ENCODE data around the gene EMC1.
"Not testable (repeated sequence)": the region's sequence is repeated elsewhere in the genome, so short reads cannot be mapped to it uniquely, and the experiment has no call there.

Gene EMC1

GRCh38 chr1:19186001-19186400, 65.3 kb downstream of the EMC1 start:
- DNase-seq = no peak

DNA sequence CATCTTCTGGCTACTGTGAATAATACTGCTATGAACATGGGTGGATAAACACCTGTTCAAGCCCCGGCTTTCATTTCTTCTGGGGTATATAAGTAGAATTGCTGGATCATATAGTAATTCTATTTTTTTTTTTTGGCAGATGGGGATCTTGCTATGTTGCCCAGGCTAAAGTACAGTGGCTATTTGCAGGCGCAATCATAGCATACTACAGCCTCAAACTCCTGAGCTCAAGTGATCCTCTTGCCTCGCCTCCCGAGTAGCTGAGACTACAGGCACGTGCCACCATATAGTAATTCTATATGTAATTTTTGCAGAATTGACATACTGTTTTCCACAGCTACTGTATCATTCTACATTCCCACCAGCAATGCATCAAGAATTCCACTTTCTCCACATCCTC, 69.1 kb downstream of the EMC1 start:
- no peak for DNase-seq

DNA sequence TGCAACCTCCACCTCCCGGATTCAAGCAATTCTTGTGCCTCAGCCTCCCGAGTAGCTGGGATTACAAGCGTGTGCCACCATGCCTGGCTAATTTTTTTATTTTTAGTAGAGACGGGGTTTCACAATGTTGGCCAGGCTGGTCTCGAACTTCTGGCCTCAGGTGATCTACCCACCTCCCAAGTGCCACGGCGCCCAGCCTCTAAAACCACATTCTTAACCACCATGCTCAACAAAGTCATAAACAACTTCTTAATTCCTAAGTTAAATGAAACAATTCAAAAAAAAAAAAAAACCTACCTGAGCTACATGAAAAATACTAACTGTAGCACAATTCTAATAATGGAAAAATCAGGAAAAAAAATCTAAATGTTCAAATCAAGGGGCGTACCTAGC, 71.1 kb downstream of the EMC1 start:
- DNase-seq = not testable (repeated sequence)

DNA sequence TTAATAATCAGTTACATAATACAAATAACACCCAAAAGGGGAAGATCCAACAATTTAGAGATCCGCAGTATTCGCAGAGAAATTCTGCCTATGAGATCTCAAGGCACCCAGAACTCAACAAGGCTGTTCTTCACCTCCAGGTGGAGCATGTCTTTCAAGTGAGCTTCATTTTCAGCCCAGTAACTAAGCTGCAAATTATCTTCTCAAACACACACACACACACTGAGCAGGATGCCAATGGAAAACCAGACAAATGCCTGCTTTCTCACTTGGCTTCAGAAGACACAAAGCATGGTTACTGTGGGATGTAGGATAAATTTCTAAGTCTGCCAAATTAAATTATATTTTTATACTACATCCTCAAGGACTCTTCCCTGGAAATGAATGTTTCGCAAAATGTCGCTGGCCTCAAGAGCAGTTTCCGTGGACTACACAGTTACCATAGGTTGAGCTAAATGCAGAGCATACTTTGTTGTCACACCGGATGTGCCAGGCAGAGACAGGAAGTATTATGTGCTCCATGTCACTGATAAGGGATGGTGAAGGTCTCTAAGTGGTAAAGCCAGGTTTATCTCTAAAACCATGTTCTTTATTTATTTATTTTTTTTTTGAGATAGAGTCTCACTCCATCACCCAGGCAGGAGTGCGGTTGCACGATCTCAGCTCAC, 71.6 kb downstream of the EMC1 start:
- no peak for DNase-seq

DNA sequence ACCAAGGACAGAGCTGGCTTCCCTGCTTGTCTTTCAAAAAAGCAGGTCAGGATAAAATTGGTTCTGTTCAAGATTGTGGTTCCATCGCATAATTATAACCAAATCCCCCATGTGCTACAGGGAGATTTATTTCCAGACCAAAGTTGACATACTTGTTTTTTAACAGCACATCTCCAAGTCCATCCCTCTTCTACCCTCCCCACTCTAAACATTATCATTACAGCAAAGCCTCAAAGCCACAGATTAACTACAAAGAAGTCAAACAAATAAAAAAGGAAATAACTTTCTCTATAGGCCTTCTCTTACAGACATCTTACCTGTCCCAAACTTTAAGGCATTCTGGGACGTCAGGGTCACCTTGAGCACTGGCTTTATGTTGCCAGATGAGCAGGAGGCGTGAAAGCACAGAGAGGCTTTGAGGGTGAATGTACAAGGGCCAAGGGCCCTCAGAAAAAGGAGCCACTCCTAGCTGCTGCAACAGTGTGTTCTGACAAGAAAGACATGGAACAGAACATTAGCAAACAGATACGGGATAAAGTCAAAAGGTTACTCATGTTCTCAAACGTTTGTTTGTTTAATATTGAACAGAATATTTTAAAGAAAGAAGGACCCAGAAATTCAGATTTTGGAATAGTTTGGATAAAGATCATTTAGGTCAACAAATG, 72.5 kb downstream of the EMC1 start:
- no peak for DNase-seq

- no peak for DNase-seq
Measured at GRCh38 chr1:19177811-19178210, 73.5 kb downstream of the EMC1 start.

DNA sequence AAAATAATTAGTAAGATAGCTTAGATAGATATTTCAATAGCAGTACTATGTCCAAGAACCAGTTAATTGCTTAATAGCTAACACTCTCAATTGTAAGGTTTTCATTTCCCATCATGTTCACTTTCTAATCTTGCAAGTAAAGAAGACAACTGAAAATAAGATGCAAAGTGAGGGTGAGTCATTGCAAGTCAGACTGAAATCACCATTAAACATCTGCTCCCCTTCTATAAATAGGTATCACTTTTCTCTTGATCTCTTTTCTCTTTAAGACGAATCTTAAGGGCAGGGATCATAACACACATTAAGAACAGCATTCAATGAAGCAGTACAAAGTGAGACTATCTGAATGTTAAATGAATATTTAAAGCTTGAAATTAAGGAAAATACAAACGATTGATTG, 81.7 kb downstream of the EMC1 start:
- no peak for DNase-seq

DNA sequence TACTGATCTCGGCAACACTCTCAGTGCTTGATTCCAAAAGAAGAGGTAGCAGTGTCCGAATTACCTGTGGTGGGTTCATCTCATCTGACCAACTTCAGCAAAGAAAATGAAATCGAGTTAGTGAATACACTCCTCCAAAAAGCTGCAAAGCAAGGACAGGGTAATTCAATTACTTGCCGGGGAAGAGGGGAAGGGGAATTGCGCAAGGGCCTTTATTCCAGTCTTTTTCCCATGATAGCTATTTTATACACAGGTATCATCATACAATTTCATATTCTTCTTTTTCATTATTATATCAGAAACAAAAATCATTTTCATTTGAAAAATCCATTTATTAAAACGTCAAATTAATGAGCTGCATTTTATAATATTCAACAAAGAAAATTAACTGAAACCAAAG, 84.2 kb downstream of the EMC1 start:
- no peak for DNase-seq

GRCh38 chr1:19166066-19166465, 85.3 kb downstream of the EMC1 start:
- DNase-seq = no peak
